Pulmonary artery endothelial cell (primary cell): ENCODE results near the gene SLC17A2. TPM values are rescaled to one million over a fixed set of nuclear protein-coding genes. Genes with fewer than 3 reads are reported as not detected.
A peak's percentile ranks its signal among the peaks of the same experiment; 100 is the strongest.

Source experiments
- DNase-seq: peaks from one replicate; pipeline ENCODE4 v3.0.0-alpha.2; 2011; ENCODE audit warnings: low read depth, low spot score
- total RNA-seq: library from RNA; depleted of rRNA; stranded (reverse); fragments of >200 nt; gene quantifications from 2 replicates; pipeline ENCODE4 v1.2.3, GENCODE V29; 2014

The SLC17A2 gene
- total RNA-seq = not detected in 2 replicates

GRCh38 chr6:25930532-25931410 lies at the start of gene SLC17A2:
Gene SLC17A2, minus strand, starts transcription at chr6:25930691. Its CDS starts 4,895 bp downstream, at chr6:25925796.
- DNase-seq = no peak

GRCh38 chr6:25975923-25976560 lies 45.6 kb upstream of the SLC17A2 start:
- DNase-seq = no peak

GRCh38 chr6:25973923-25974555 lies 43.5 kb upstream of the SLC17A2 start:
- no peak for DNase-seq

GRCh38 chr6:25972902-25973301 lies 42.4 kb upstream of the SLC17A2 start:
- no peak for DNase-seq

- no peak for DNase-seq
Observed at GRCh38 chr6:25972128-25972527, 41.6 kb upstream of the SLC17A2 start.

GRCh38 chr6:25971187-25971821 lies 40.8 kb upstream of the SLC17A2 start:
- DNase-seq = peak; percentile 76

- DNase-seq = no peak
Observed at GRCh38 chr6:25968769-25969168, 38.3 kb upstream of the SLC17A2 start.

GRCh38 chr6:25966711-25967110 lies 36.2 kb upstream of the SLC17A2 start:
- DNase-seq = no peak

- no peak for DNase-seq
Observed at GRCh38 chr6:25965058-25965457, 34.6 kb upstream of the SLC17A2 start.

GRCh38 chr6:25963426-25964123 lies 33.1 kb upstream of the SLC17A2 start:
- no peak for DNase-seq

- DNase-seq = peak; percentile 77
Observed at GRCh38 chr6:25962149-25963127, 31.9 kb upstream of the SLC17A2 start, which contains the start of gene TRIM38. Gene TRIM38, plus strand, starts transcription at chr6:25962802. Its CDS starts 3,721 bp downstream, at chr6:25966523.

GRCh38 chr6:25961619-25962148 lies 31.2 kb upstream of the SLC17A2 start:
- DNase-seq = no peak

- no peak for DNase-seq
Observed at GRCh38 chr6:25960734-25961133, 30.2 kb upstream of the SLC17A2 start.

- no peak for DNase-seq
Observed at GRCh38 chr6:25959890-25960536, 29.5 kb upstream of the SLC17A2 start.

GRCh38 chr6:25958700-25959162 lies 28.2 kb upstream of the SLC17A2 start:
- no peak for DNase-seq

GRCh38 chr6:25956226-25956625 lies 25.7 kb upstream of the SLC17A2 start:
- no peak for DNase-seq

GRCh38 chr6:25954756-25955155 lies 24.3 kb upstream of the SLC17A2 start:
- no peak for DNase-seq

GRCh38 chr6:25953733-25954132 lies 23.2 kb upstream of the SLC17A2 start:
- no peak for DNase-seq

- DNase-seq = no peak
Observed at GRCh38 chr6:25952535-25952934, 22.0 kb upstream of the SLC17A2 start.
